Endothelial cell of umbilical vein (primary cell): ENCODE measurements around the gene DUSP19. TPM values are rescaled to one million over a fixed set of nuclear protein-coding genes. Genes with fewer than 3 reads are reported as not detected.

ENCODE experiments used
- BruUV-seq: library from RNA; stranded (reverse); fragments of 400-500 nt; replicated peaks from 2 replicates; lab custom pipeline; 2021; lab: Mats Ljungman, UMichigan
- CTCF ChIA-PET: fragments of 300-600, 350-600 bp; sonication (Branson Sonifier 250); formaldehyde crosslinking; loops from one replicate; lab custom pipeline; 2021; ENCODE audit warnings: antibody characterized with exemption, inconsistent platforms; lab: Charles Lee
- POLR2A ChIA-PET: fragments of 300-600, 350-600 bp; sonication (Branson Sonifier 250); formaldehyde crosslinking; loops from one replicate; lab custom pipeline; 2021; ENCODE audit warnings: antibody characterized with exemption, inconsistent platforms; lab: Charles Lee
- DNase-seq: peaks from one replicate; pipeline ENCODE4 v3.0.0-alpha.2; 2011; ENCODE audit warnings: low read depth, low spot score
- FAIRE-seq: peaks from 2 replicates; lab custom pipeline; 2011; peaks lifted over from hg19 to GRCh38; lab: Jason Lieb, UNC
- H2AFZ ChIP-seq: 2 replicates; pipeline ENCODE4 v1.6.0; 2012; ENCODE audit warnings: low read depth, low read length, control low read depth, inconsistent platforms
- H3K27ac ChIP-seq: 2 replicates; pipeline ENCODE4 v1.5.1; 2011; ENCODE audit warnings: low read depth, mild to moderate bottlenecking, control low read depth, low read length, moderate library complexity; ENCODE audit not compliant: insufficient read depth
- H3K27me3 ChIP-seq, 2 experiments: 2 replicates each; pipeline versions ENCODE4 v1.6.0 to v1.6.1; 2011; ENCODE audit warnings: low read length in 2 of 2, mixed read lengths in 1 of 2; ENCODE audit not compliant: control insufficient read depth in 2 of 2, insufficient read depth in 2 of 2
- H3K36me3 ChIP-seq, 2 experiments: 2 replicates in 1 of 2; 3 replicates in 1 of 2; pipeline ENCODE4 v1.5.1; 2011; ENCODE audit warnings: low read length in 2 of 2, mild to moderate bottlenecking in 1 of 2, moderate library complexity in 1 of 2; ENCODE audit not compliant: control insufficient read depth in 2 of 2, insufficient read depth in 2 of 2; ENCODE audit errors: extremely low read depth in 1 of 2
- H3K4me1 ChIP-seq: 3 replicates; pipeline ENCODE4 v1.5.1; 2011; ENCODE audit warnings: mild to moderate bottlenecking, low read length; ENCODE audit not compliant: control insufficient read depth, insufficient read depth; ENCODE audit errors: extremely low read depth
- H3K4me2 ChIP-seq: 2 replicates; pipeline ENCODE4 v1.6.1; 2011; ENCODE audit warnings: low read length, control low read depth, mixed read lengths; ENCODE audit not compliant: insufficient read depth
- H3K4me3 ChIP-seq, 3 experiments: fragments of 200-600 bp in 1 of 3; sonication (generic), shearing (Covaris generic) in 1 of 3; replicated peaks in 1 of 3; 2 replicates each; pipeline ENCODE4 v1.5.1; 2011 to 2016; ENCODE audit warnings: control low read depth in 3 of 3, low read length in 3 of 3, mild to moderate bottlenecking in 2 of 3, inconsistent platforms in 1 of 3, low read depth in 1 of 3, moderate library complexity in 1 of 3; ENCODE audit not compliant: insufficient read depth in 1 of 3
- H3K79me2 ChIP-seq: 2 replicates; pipeline ENCODE4 v1.6.0; 2012; ENCODE audit warnings: low read length, inconsistent platforms; ENCODE audit not compliant: control insufficient read depth, insufficient read depth
- H3K9ac ChIP-seq: replicated peaks from 2 replicates; pipeline ENCODE3; 2011; ENCODE audit warnings: low read length, control low read depth; ENCODE audit not compliant: insufficient read depth; ENCODE audit errors: extremely low read depth
- H3K9me1 ChIP-seq: replicated peaks from 3 replicates; pipeline ENCODE4 v1.6.0; 2011; ENCODE audit warnings: mild to moderate bottlenecking, low read length; ENCODE audit not compliant: control insufficient read depth, insufficient read depth; ENCODE audit errors: extremely low read depth
- H3K9me3 ChIP-seq: replicated peaks from 2 replicates; pipeline ENCODE4 v1.5.1; 2012; ENCODE audit warnings: low read length, inconsistent platforms; ENCODE audit not compliant: control insufficient read depth, insufficient read depth
- H4K20me1 ChIP-seq: replicated peaks from 2 replicates; pipeline ENCODE3; 2011; ENCODE audit warnings: mild to moderate bottlenecking, low read length; ENCODE audit not compliant: control insufficient read depth, insufficient read depth; ENCODE audit errors: extremely low read depth
- CTCF ChIP-seq, 2 donors: IDR thresholded peaks; 1 replicate in 1 of 2; 2 replicates in 1 of 2; pipeline ENCODE4 v1.5.1; 2011; ENCODE audit warnings: low read length in 2 of 2, mild to moderate bottlenecking in 2 of 2, moderate library complexity in 2 of 2, control low read depth in 1 of 2, inconsistent platforms in 1 of 2, low read depth in 1 of 2; ENCODE audit not compliant: insufficient read depth in 1 of 2; ENCODE audit errors: extremely low read depth in 1 of 2
- EZH2 ChIP-seq: IDR thresholded peaks from 2 replicates; pipeline ENCODE4 v1.6.1; 2012; ENCODE audit warnings: borderline replicate concordance, low read depth, mild to moderate bottlenecking, moderate library complexity, low read length, inconsistent platforms; ENCODE audit not compliant: severe bottlenecking
- FOS ChIP-seq: IDR thresholded peaks from 2 replicates; pipeline ENCODE4 v1.6.1; 2011; ENCODE audit warnings: mild to moderate bottlenecking, low read length, moderate library complexity, borderline replicate concordance; ENCODE audit not compliant: insufficient read depth
- GATA2 ChIP-seq: IDR thresholded peaks from 2 replicates; pipeline ENCODE4 v1.7.0; 2011; ENCODE audit warnings: low read depth, mild to moderate bottlenecking, moderate library complexity, mixed read lengths, low read length; ENCODE audit not compliant: insufficient read length, insufficient read depth
- JUN ChIP-seq: IDR thresholded peaks from 2 replicates; pipeline ENCODE4 v1.6.1; 2011; ENCODE audit warnings: borderline replicate concordance, low read depth; ENCODE audit not compliant: insufficient read length, insufficient read depth
- MAX ChIP-seq: IDR thresholded peaks from 2 replicates; pipeline ENCODE4 v1.6.1; 2011; ENCODE audit not compliant: insufficient read depth, insufficient read length
- MYC ChIP-seq: IDR thresholded peaks from one replicate; pipeline ENCODE4 v1.6.1; 2011; ENCODE audit warnings: mild to moderate bottlenecking, low read depth, low read length
- POLR2A ChIP-seq: IDR thresholded peaks from 2 replicates; pipeline ENCODE4 v1.6.1; 2012; ENCODE audit warnings: low read depth, mild to moderate bottlenecking, control low read depth, low read length
- POLR2AphosphoS5 ChIP-seq: IDR thresholded peaks from 2 replicates; pipeline ENCODE4 v1.6.1; 2012; ENCODE audit warnings: low read depth, mild to moderate bottlenecking, control low read depth, low read length, moderate library complexity; ENCODE audit not compliant: insufficient read depth
- dilution Hi-C: fragments of 300-500 bp; cut with MboI; formaldehyde crosslinking; loops from one replicate; pipeline ENCODE4 v1.15.0; 2019; ENCODE audit warnings: low sequenced_read_pairs; ENCODE audit not compliant: extremely low pct_ligation_motif_present
- intact Hi-C: fragments of 100-400 bp; cut with micrococcal nuclease; formaldehyde crosslinking; loops from one replicate; pipeline ENCODE4 v1.10.0; 2022
- polyA plus RNA-seq, 4 experiments: library from polyadenylated mRNA; depleted of rRNA in 3 of 4; stranded (reverse) in 3 of 4; unstranded in 1 of 4; fragments of >200 nt; gene quantifications; 2 replicates each; pipeline versions ENCODE4 v1.2.1 to v1.2.3, GENCODE V29; 2011 to 2012; ENCODE audit warnings: missing spikeins in 1 of 4
- total RNA-seq: library from RNA; stranded (reverse); gene quantifications from 2 replicates; pipeline ENCODE4 v1.2.3, GENCODE V29; 2021

The DUSP19 gene
- total and polyA plus RNA-seq, 2 donors (not counting 3 experiments of a cell fraction or from before 2014, with no cell fraction given) = 0.69 to 1.9 TPM

GRCh38 chr2:183072177-183072576 is 6.4 kb upstream of the DUSP19 start:
- POLR2A ChIA-PET = no interaction called here
- no TSS peak for BruUV-seq

More at GRCh38 chr2:183072177-183072576, 6.4 kb upstream of the DUSP19 start:
- no peak overlapping the region for H3K4me2 ChIP-seq
- CTCF ChIA-PET = interaction anchor here (0.5 to 1.3 kb wide), 2 partner anchors 30 to 102 kb away, joined by 3 to 4 read pairs; no protein-coding TSS in a partner anchor
- H3K36me3 ChIP-seq = no peaks in the 10 kb centered on the region
- FAIRE-seq (no peak), DNase-seq (no peak)
- no peaks in the 10 kb centered on the region for H3K9me1 ChIP-seq
- no peak overlapping the region for H2AFZ ChIP-seq
- H3K27me3 ChIP-seq = peaks cover 17 to 23% of the 10 kb centered on the region in 2 experiments
- dilution Hi-C loops = no loop called here
- no peaks in the 10 kb centered on the region for H3K9me3 ChIP-seq
- no peaks in the 10 kb centered on the region for H3K79me2 ChIP-seq
- H3K27ac ChIP-seq = no peak overlapping the region
- H3K9ac ChIP-seq = no peak overlapping the region
- no peak for TF ChIP-seq GATA2
- no peak for TF ChIP-seq CTCF (IDR thresholded peaks at IDR 0.05; ENCODE audit: extremely low read depth in 1 of 2, insufficient read depth in 1 of 2, low read depth in 1 of 2, low read length in 2 of 2)
- no peak for TF ChIP-seq POLR2A
- no peak for TF ChIP-seq EZH2
- TF ChIP-seq MAX = no peak
- no peak for TF ChIP-seq JUN
- no peak for TF ChIP-seq FOS
- no peak for TF ChIP-seq MYC
- TF ChIP-seq POLR2AphosphoS5 = no peak
- intact Hi-C loops = no loop called here
- H3K4me3 ChIP-seq = no peak overlapping the region
- H3K4me1 ChIP-seq = no peaks in the 10 kb centered on the region
- H4K20me1 ChIP-seq = no peaks in the 10 kb centered on the region
